Limb (tissue), 2 donors: ENCODE results near the gene THAP7.

Experiments used
- DNase-seq, 2 donors: peaks; one replicate each; pipeline ENCODE4 v3.0.0-alpha.2; 2016; ENCODE audit errors: extremely low spot score in 2 of 2

THAP7 gene

DNA sequence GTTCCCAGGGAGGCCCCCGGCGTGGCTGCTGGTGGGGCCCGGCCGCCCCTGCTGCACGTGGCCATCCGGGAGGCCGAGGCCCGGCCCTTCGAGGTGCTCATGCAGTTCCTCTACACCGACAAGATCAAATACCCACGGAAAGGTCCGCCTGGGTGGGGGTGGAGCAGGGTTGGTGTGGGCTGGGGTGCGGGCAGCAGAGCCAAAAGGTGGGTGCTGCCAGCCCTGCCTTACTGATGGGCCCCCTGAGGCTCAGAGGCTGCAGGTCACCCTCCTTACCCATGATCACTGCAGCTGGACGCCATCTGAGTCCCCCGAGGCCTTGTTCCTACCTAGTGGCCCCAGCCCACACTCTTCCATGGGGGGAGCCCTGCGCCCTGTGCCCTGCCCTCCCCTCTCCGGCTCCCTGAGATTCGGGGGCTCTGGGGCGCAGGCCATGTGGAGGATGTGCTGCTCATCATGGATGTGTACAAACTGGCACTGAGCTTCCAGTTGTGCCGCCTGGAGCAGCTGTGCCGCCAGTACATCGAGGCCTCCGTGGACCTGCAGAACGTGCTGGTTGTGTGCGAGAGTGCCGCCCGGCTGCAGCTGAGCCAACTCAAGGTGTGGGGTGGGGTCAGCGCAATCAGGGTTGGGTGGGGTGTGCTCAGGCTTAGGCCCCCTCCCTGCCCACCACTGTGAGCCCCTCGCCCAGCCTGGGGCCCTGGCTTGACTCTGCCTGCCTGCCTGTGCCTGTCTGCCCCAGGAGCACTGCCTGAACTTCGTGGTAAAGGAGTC, 7.6 kb downstream of the THAP7 start:
- DNase-seq, result no peak

DNA sequence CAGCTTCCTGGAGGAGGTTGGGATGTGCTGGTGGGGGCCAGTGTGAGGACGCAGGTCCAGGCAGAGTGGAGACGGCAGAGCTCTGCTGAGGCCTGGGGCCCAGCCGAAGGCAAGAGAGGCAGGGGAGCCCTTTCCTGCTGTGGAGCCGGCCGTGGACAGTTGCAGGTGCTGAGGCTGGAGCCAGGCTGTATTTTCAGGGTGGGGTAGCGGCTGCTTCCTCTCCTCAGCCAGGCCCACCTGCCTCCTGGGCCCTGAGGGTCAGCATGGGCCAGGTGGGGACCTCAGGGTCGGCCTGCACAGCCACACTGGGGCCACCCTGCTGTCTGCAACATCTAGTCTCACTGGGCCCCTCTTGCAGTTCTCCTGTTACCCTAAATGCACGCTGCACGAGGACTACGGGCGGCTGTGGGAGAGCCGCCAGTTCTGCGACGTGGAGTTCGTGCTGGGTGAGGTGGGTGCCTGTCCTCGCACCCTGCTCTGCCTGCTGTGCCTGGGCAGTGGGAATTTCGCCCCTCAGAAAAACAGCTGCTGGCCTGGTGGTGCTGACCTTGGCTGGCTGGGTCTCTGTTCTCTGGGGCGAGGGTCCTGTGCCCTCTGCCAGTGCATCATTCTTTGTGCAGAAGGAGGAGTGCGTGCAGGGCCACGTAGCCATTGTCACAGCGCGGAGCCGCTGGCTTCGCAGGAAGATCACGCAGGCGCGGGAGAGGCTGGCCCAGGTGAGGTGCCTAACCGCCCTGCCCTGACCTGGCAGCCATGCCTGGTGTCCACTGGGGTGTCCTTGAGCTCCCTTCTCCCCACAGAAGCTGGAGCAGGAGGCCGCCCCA, 8.4 kb downstream of the THAP7 start:
- DNase-seq, result no peak

DNA sequence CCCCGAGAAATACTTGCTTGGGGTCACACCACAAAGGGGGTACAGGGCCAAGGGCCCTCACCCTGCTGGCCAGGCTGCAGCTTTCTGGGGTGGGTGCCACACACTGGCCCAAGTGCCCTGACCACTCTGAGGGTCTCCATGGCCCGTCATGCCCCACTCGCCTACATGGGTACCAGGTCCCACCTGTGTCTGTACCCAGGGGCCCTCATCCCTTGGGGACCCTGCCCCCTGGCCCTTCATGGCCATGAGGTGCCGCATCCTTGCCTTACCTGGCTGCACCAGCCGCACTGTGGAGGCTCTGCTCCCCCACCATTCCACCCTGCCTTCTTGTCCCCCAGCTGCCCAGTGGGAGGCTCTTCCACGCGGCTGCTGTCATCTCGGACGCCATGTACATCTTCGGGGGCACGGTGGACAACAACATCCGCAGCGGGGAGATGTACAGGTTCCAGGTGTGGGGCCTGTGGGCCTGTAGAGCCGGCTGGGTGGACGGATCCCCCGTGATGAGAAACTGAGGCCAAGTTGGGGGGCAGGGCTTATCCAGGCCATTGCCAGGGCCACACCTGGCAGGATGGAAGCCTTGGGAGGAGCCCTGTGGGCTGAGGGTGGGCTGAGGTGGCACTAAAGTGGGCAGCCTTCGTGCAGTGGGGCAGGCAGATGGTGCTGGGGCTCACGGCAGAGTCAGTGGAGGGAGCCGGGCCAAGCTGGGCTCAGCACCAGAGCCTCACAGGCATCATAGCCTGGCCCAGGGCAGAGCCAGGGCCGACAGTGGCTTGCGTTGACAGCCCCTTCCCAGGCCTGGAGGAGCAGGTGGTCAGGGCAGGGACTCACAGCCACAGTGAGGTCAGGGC, 9.2 kb downstream of the THAP7 start:
- DNase-seq, result no peak

DNA sequence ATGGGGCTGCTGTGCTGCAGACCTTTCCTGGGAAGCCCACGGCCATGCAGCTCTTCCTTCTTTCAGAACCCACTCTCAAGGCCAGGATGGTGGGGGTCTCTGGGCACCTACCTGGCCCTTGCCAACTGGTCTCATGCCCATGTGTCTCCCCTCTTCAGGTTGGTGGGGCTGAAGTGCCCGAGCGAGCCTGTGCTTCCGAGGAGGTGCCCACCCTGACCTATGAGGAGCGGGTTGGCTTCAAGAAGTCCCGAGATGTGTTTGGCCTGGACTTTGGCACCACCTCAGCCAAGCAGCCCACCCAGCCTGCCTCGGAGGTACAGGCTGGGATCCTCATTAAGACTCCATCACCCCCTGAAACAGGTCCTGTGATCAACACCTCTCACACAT, 9.9 kb downstream of the THAP7 start:
- no peak for DNase-seq

DNA sequence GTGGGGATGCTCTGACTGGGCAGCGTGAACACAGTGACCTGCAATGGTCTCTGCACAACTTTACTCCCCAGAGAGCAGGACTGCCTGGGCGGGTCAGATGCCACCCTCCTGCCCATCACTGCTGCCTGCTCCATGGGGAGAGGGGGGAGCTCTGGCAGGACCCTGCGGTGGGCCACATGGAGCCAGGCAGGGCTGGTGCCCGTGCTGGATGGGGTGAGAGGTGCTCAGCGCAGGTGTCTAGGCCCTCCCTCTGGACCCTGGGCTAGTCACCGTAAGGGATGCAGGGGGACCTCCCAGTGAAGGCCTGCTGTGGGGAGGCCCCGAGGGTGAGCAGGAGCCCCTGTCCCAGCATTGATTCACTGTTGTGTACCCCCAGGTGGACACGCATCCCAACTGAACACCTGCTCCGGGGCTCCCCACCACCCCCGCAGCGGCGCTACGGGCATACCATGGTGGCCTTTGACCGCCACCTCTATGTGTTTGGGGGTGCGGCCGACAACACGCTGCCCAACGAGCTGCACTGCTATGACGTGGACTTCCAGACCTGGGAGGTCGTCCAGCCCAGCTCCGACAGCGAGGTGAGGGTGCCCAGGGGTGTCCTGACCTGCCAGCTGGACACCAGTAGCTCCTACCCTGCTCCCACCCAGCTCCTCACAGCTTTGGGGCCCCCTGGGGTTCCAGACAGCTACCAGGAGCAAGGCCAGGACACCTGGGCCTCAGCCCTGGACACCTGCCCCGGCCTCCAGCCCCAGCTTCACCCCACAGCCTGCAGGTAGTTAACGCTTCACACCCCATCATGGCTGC, 10.5 kb downstream of the THAP7 start:
- DNase-seq, result no peak

DNA sequence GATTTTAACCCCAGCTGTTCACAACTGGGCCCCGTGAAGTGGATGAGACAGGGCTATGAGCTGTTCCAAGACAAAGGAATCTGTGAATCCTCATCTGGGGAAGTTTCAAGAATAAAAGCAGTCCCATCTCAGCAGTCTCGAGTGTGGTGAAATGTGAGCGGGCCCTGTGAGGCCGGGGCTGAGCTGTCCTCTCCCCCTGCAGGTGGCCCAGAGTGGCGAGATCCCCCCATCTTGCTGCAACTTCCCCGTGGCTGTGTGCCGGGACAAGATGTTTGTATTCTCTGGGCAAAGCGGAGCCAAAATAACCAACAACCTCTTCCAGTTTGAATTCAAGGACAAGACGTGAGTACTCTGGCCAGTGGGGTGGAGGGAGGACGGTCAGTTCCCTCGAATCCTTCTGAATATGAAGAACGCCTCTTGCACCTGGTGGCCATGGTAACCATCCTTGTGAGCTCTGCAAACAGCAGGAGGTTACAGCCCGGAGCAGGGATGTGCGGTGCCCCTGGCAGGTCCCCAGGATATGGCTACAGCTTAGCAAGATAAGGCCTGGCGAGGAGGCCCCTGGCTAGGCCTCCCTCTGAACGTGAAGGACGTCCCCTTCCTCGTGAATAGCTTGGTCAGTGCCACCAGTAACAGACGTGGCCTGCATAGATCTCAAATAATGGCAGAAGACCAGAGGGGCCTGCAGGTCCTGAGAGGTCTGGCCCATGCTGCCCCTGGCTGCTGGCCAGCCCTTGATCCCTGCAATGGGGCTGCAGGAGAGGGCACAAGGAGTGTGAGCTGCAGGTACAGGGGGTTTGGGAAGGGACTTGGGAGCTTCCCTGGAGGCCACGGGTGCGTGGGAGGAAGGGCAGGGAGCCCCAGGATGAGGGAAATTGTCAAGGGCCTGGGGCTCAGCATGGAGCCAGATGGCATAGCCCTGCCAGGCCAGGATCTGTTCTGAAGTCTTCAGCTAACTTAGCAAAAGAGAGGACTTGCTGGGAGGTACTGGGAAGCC, 11.4 kb downstream of the THAP7 start:
- DNase-seq, result no peak

DNA sequence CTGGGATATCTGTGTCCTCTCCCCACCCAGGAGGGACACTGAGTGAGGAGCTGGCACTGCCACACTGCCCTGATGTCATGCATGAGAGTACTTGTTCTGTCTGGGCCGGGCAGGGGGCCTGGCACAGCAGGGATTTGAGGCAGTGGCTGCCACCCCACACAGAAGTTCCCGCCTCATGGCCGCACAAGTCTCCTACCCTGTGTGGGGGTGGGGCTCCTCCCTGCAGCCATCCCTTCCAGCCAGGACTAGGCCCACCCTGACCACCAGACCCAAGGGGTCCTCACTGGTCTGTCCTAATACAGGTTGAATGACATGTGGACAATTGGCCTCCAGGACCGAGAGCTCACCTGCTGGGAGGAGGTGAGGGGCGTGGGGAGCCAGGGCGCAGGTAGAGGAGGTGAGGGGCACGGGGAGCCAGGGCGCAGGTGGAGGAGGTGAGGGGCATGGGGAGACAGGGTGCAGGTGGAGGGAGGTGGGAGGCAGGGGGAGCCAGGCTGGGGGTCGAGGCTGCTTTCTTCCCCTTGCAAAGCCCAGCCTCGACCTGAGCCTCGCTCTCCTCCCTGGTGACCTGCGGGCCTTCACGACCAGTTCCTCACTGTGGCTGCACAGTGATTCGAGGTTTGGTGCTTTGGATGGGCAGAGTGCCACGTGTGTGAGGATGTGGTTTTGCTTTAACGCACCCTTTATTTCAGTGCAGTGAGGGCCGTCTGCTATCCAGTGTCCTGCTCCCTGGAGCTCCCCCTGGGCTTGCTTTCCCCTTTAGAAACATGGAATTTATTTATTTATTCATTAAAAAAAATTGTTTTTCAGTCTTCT, 12.4 kb downstream of the THAP7 start:
- DNase-seq, result no peak

DNA sequence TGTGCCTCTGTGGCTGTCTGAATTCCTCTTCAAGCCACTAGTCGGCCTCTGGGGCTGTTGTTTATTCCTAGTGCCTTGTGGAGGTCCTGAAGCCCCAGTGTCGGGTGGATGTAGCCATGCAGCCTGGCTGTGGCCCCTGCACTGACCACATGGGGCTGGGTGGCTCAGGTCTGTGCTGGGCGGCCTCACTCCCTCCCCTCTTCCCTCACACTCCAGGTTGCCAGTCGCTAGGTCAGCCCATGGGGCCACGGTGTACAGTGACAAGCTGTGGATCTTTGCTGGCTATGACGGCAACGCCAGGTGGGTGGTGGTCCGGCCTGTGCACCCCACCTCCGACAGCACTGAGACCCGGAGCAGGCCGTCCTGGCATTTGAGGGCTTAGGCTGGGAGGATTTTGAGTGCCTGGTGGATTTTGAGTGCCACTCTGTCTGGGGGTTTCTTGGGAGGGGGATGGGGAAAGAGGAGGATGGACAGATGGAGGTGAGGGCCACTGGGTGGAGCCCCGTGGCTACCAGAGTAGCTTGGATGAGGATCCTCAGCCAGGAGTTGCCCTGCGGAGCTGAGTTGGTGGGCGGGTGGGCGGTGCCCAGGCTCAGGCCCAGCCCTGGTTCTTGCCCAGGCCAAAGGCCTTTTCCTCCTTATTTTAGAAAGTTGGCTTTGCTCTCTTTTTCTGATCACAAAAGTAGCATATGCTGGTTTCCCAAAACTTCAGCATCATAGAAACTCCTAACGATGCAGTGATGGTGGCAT, 13.2 kb downstream of the THAP7 start:
- DNase-seq, result no peak

DNA sequence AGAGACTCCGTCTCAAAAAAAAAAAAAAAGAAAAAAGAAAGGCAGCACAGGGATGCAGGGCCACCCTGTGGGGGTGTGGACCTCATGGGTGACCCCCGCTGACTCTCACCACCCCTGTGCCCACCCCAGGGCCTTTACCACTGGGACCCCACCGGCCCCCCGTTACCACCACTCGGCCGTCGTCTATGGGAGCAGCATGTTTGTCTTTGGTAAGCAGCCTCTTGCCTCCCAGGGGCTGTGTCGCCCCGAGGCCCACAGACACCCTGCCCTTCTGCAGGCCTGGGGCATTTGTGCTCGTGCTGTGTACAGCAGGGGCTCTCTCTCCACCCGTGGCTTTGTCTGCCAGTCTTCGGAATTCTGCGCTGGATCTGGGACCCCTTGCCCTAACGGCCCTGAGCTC, 14.5 kb downstream of the THAP7 start:
- DNase-seq, result no peak

DNA sequence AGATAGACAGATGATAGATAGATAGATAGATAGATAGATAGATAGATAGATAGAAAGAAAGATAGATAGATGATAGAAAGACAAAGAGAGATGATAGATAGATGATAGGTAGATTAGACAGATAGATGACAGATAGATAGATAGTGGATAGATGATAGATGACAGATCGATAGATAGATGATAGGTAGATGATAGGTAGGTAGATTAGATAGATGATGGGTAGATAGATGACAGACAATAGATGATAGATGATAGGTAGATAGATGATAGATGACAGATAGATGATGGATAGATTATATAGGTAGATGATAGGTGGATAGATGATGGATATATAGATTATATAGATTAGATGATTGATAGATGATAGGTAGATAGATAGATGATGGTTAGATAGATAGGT, 15.6 kb downstream of the THAP7 start:
- no peak for DNase-seq

DNA sequence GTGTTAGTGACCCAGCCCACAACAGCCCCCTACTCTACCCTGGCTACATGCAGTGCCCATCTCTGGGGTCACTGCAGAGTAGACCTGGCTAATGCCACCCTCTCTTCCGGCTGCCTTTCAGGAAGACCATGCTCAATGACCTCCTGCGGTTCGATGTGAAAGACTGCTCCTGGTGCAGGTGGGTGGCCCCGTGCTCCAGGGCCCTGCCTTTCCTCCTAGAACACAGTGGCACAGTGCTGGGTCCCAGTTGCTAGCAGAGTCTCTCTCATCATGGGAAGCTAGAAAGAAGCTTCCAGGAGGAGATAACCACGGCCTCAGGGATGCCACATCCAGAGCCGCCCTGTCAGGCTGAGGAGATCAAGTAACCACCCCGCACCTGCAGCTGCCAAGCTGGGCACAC, 16.2 kb downstream of the THAP7 start:
- no peak for DNase-seq

DNA sequence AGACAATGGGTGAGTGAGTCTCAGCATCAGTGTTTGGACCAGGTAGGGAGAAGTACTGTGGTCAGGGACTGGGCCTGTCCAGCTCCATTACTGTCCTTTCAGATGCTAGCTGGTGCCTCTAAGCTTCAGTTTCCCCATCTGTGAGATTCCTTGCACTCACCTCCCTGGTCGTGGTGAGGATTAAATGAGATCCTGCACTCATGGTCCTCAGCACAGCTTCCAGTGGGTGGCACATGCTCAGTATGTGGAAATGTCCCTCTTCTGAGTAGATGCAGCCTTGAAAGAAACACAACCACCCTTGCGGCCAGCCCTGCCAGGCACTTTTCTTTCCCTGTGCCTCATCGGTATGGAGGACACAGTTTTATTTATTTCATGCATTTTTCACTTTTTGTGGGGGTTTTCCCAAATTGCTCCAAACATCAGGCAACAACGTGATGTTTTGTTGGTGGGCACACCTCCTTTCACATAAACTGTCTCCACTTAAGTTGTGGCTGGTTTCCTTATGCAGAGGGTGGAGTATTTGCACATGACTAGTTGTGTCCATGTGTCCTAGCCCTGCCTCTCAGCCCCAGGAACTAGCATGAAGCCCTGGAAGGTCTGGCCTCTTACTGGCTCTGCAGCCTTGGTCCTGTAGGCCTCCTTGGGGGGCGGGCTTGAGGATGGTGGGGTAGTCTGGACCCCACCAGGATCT, 18.7 kb downstream of the THAP7 start:
- DNase-seq, result no peak

DNA sequence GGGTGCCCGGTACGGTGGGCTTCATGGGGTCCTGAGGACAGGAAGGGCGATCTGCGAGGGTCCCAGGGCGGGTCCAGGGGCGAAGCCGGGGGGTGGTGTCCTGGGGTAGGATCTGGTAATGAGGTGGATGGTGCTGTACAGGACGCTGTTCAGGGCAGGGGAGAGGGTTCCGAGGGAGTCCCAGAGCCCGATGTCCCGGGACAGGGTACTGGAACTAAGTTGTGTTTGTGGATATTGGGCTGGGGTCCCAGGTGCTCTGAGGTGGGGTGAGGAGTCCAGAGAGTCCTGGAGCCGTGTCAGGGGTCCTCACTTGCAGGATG, 19.4 kb downstream of the THAP7 start:
- DNase-seq, result no peak

DNA sequence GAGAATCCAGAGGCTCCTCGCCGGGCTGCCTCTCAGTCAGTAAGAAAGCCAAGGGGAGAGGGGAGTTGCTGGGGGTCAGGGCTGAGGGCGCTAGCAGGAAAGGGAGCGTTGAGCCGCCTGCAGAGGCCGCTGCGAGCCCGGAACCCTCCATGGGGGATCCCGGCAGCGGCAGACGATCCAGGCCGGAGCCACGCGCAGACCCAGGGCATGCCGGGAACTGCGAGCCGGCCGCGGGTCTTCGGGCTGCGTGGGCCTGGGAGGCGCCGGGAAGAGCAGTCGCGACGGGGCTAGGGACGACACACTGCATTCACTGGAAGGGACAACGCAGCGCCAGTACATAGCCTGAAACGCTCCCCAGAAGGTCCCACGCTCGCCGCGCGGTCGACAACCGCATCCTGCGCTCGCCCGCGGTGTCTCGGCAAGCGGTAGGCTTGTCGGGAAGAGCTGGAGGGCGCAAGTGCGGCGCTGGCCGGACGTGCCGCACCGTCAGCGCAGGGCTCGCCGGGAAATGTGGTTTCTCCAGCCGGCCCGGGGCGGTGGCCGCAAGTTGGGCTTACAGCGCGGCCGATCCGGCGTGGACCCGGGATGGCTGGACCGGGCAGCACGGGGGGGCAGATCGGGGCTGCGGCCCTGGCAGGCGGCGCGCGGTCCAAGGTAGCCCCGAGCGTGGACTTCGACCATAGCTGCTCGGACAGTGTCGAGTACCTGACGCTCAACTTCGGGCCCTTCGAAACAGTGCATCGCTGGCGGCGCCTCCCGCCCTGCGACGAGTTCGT, 19.9 kb downstream of the THAP7 start, which contains the start of gene LZTR1:
TSS of gene LZTR1 (plus strand) at position 511 of the 776 bp plus-strand sequence. CDS start at position 586, 75 bp downstream.
- DNase-seq, result peak; percentile 81 to 90

DNA sequence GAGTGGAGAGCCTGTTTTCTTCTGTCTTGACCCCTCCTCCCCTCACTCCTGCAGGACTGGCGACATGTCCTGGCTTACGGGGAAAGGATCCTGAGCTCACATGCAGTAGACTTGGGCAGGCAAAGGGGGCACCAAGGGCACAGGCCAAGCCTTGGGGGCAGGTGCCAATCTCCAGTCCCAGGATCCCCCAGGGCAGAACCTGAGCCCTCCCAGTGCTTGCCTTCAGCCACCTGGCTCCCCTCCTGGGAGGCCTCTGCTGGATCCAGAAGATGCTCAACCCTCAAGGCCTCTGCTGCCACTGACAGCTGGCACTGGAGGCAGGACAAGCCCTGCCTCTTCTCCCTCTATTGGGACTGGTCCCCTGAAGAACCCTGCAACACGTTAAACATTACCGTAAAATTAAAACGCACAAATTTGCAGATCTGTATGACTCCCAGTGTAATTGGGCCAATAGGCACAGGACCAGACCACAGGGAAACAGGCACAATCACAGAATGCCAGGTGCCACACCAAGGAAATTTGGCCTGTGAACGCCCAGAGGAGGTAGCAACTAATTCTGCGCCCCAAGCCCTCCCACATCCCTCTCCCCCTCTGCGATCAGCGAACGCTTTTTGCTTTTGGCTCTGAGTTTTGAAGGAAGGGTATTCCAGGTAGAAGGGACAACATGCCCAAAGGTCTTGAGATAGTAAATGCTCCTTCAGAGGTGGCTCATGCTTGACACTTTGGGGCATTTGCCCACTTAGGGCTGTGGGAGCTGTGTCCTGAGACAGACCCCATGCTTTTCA, 20.8 kb downstream of the THAP7 start:
- DNase-seq, result no peak

DNA sequence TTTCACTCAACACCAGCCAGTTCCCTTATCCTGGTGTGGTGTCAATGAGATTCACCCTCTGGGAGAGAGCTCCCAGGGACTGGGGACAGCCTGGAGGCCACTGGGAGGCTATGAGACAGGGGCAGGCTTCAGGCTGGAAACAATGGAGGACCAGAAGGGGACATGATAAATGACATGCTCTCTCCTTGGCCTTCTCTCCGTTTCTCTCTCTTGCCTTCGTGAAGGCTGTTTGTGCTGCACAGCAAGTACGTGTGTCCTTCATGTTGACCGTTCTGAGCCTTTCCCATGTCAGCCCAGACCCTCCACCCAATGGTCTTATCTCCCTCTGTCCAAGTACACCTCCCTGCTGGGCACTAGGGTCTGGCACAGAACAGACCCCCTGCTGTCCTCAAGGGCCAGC, 21.4 kb downstream of the THAP7 start:
- DNase-seq, result no peak
